HG03103 (cell line): ENCODE results near the gene CDK11B.
"Not testable (repeated sequence)": the region's sequence is repeated elsewhere in the genome, so short reads cannot be mapped to it uniquely, and the experiment has no call there.

Experiments
- ATAC-seq: cut with Tn5 transposase; IDR thresholded peaks from one replicate; pipeline ENCODE4 v1.9.1; 2021; ENCODE audit warnings: low read depth; ENCODE audit not compliant: unreplicated experiment

CDK11B gene

DNA sequence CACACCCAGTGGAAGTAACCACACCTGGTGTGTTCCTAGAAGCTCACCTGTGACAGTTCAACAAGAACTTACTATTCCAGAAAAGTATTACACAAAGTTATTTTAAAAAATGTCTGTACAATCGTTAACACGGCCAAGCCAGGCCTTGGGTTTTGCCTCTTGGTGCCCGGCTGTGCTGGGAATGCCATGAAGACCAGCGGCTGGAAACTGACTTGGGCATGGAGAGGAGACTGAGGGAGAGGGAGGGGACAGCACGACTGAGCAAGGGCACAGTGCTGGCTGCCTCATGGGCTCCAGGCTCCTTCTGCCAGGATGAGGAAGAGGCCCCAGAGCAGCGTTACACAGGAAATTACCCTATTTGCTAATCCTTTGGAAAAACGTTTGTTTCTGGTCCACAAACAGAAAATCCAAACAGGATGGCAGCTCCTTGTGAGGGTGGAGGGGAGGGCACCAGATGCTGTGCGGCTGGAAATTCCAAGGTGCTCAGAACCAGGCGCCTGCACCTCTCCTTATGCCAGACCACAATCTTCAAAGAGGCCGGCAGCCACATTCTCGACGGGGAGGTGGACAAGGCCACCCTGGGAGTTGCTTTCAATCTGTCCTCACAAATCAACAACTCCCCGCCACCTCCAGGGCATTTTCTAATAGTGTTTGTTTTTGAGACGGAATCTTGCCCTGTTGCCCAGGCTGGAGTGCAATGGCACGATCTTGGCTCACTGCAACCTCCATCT lies 4.2 kb upstream of the CDK11B start:
- ATAC-seq, result not testable (repeated sequence)

DNA sequence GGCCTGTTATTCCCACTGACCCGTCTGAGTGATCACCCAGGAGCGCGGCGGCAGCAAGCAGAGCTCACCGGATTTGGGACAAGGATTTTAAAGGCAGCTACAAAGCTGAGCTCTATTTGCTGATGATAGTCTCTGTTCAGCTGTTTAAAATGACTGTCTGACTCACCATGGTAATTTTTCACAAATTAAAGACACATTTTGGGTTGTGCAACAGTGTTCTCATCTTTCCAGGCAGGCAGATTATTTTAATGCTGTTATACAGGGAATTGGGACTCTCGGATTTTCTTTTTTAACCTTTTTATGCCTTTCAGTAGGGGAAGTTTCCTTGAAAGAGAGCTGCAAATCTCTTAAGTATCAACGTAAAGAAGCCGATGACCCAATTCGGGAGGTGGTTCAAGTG lies 3.6 kb upstream of the CDK11B start:
- not testable (repeated sequence) for ATAC-seq

- not testable (repeated sequence) for ATAC-seq
Measured at GRCh38 chr1:1648265-1648664, 10.5 kb downstream of the CDK11B start.

GRCh38 chr1:1647567-1648241 lies 11.1 kb downstream of the CDK11B start:
- not testable (repeated sequence) for ATAC-seq

- not testable (repeated sequence) for ATAC-seq
Measured at GRCh38 chr1:1646326-1646725, 12.5 kb downstream of the CDK11B start.

- not testable (repeated sequence) for ATAC-seq
Measured at GRCh38 chr1:1640711-1641461, 17.9 kb downstream of the CDK11B start.

- ATAC-seq, result not testable (repeated sequence)
Measured at GRCh38 chr1:1640081-1640480, 18.7 kb downstream of the CDK11B start.

DNA sequence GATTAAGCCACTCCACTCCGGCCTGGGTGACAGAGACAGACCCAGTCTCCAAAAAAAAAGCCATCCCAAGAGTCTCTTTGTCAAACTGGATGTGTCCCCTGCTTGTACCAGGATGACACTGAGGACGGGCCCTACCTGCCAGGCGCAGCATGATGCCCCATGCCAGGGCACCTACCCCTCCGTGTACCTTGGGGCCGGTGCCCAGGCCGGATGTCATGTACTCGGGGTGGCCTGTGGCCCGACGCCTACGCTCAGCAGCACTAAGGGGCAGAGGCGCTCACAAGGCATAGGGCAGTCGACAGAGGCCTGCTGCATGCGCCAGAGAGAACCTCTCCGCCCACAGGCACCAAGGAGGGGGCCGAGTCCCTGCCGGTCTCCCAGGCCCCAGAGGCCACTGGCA lies 19.4 kb downstream of the CDK11B start:
- not testable (repeated sequence) for ATAC-seq

DNA sequence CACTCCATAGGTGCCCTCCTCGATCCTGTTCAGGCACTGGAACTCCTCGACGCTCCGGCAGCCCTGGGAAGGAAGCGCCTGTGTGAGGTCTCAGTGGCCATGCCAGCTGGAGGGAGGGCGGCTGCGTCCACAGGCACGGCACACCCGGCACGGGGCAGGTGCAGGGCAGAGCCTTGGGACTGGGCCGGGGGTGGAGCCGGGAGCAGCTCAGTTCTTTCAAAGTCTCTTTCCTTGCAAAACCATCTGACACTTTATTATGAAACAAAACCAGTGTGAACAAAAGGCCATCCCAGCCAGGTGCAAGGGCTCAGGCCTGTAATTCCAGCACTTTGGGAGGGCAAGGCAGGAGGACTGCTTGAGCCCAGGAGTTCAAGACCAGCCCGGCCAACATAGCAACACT lies 20.3 kb downstream of the CDK11B start:
- ATAC-seq, result not testable (repeated sequence)

DNA sequence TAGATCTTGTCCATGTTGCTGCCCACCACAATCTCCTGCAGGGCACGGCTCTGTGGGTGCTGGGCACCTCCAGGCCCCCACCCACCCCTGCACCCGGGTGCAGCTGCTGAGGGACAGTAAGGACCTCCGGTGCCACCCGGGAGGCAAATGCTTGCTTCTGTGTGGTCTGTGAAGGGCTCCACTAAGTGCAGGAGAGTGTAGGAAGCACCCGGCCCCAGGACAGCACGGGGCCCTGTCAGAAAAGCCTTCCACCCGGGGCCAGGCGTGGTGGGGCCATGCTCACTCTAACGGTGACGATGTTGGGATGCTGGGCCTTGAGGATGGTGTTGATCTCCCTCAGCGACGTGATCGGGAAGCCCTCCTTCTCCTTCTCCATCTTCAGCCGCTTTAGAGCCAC lies 21.3 kb downstream of the CDK11B start:
- ATAC-seq, result not testable (repeated sequence)

- ATAC-seq, result not testable (repeated sequence)
Measured at GRCh38 chr1:1636621-1637478, 22.0 kb downstream of the CDK11B start.

GRCh38 chr1:1634613-1635012 lies 24.2 kb downstream of the CDK11B start:
- ATAC-seq, result not testable (repeated sequence)

DNA sequence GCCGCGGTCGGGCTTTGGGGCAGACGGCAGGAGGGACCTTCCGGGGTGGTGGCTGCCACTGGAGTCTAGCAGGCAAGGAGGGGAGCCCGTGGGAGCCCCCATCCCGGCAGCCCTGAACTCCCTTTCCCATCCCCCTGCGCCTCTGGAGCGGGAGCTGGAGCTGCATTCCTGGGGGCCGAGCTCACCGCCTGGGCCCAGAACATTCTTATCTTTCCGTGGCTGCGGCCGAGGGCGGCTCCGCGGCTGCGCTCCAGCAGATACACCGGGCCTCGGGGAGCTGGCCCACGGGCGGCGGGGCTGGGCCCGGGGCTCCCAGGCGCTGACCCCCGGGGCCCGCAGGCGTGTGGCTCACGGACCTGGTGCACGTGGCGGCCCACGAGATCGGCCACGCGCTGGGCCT lies 25.4 kb downstream of the CDK11B start:
- ATAC-seq, result not testable (repeated sequence)

DNA sequence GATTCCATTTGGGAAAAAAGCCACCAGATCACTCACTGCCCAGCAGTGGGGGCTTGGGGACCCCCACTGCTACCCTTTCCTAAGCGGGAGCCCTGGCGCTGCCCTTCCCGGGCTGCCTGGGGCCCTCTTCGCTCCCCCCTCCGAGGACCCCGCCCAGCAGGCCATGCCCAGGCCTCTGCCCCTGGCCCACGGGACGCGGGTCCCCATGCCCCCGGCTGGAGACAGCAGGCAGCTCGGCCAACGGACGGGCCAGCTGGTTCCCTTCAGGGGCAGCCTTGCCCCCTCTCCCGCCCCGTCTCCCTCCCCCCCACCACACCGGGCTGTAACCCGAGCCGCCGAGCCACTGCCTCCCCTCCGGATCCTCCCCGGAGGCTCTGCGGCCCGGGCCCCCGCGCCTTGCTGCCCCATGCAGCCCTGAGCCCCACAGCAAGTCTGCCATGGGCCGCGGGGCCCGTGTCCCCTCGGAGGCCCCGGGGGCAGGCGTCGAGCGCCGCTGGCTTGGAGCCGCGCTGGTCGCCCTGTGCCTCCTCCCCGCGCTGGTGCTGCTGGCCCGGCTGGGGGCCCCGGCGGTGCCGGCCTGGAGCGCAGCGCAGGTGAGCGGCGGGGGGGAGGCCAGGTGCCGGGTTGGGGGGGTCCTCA lies 26.9 kb downstream of the CDK11B start, which contains the start of gene MMP23B:
Gene MMP23B (plus strand): TSS at position 392 of the 639 bp plus-strand sequence. CDS start 46 bp downstream, at position 438.
- ATAC-seq, result no peak

DNA sequence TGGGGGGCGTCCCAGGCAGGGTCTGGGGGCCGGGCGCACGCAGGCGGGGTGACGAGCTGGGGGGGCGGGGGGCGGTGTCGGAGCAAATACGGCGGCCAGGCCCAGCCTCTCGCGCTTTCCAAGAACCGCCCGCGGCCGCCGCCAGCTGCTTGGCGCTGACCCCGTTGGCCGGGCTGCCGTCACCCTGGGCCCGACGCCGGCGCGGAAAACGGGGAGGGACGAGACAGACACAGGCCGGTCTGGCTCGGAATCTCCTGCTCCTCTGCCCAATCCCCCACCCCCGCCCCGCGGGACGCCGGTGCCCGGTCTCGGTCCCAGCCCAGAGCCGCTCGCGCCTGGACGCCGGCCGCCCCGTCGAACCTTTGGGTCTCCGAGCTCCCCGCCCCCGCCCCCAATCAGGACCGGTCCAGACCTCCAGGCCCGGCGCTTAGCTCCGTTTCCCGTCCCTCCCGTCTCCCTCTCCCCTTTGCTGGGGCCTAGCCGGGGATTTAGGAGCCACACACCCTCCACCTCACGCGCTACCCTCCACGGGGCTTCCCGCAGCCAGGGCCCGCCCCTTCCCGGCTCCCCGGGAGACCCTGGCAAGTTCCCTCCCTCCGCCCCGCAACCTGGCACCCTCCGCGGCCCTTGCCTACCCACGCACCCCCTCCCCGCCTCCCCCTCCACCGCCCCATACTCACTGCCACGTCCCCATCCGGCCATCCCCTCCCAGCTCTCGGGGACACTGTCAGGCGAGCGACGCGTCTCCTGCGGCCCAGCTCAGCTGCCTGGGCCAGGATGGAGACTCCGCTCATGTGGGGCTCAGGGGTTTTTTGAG lies 27.6 kb downstream of the CDK11B start:
- no peak for ATAC-seq

GRCh38 chr1:1630191-1630964 lies 28.4 kb downstream of the CDK11B start:
- peak; percentile 52 for ATAC-seq

DNA sequence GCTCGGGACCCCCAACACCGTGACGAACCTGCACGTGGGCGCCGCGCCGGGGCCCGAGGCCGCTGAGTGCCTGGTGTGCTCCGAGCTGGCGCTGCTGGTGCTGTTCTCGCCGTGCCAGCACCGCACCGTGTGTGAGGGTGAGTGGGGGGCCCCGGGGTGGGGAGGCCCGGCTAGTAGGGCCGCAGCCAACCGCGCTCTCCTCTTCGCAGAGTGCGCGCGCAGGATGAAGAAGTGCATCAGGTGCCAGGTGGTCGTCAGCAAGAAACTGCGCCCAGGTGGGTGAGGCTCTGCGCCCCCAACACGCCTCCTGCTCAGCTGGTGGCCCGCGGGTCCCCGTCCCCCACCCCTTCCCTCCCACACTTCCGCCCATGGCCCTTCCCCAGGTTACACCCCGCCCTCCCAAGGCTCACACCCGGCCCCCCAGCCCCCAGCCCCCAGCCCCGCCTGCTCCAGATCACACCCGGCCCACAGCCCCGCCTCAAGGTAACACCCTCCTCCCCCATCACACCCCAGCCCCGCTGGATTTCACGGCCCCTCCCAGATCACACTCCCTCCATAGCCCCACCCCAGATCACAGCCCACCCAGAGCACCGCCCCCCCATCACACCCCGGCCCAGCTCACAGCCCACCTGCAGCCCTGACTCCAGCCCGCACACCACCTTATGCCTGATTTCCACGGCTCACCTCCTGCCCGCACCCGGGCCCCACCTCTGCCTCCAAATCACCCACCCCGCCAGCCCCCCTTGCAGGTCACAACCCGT lies 29.2 kb downstream of the CDK11B start:
- ATAC-seq, result no peak
